GM12892 (cell line): ENCODE data around the gene ZSCAN5A.

Source experiments
- POLR2A ChIP-seq: IDR thresholded peaks from 2 replicates; pipeline ENCODE4 v1.6.1; 2011; ENCODE audit warnings: low read depth, low read length, control low read depth
- POLR2AphosphoS5 ChIP-seq: IDR thresholded peaks from 2 replicates; pipeline ENCODE4 v1.6.1; 2011; ENCODE audit warnings: low read depth, low read length, control low read depth
- TAF1 ChIP-seq: IDR thresholded peaks from 2 replicates; pipeline ENCODE4 v1.6.1; 2011; ENCODE audit warnings: low read depth, mild to moderate bottlenecking, control low read depth, low read length, borderline replicate concordance

GRCh38 chr19:56297010-56297409 lies 17.6 kb downstream of the ZSCAN5A start:
- no peak for TF ChIP-seq POLR2A
- no peak for TF ChIP-seq TAF1
- no peak for TF ChIP-seq POLR2AphosphoS5
